ENCODE results near the gene GLCCI1. TPM values are rescaled to one million over a fixed set of nuclear protein-coding genes. Genes with fewer than 3 reads are reported as not detected.
A peak's percentile ranks its signal among the peaks of the same experiment; 100 is the strongest.

GLCCI1 gene
- total and polyA plus RNA-seq, 2 of the 8 experiments (the other 6 are each of a cell fraction or from before 2014, with no cell fraction given), result 12.4 to 27.7 TPM

DNA sequence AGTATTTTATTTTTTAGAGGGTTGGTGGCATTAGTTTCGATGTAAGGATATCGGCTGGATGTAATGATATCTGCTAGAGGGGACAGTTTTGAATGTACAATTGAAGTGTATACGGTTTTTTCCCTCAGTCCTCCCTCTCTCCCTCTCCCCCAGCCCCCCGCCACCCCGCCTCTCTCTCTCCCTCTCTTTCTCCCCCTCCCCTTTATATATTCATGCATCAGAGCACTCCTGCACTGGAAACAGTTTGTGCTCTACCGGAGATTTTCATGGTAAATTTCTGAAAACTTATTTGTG is 1.6 kb downstream of the GLCCI1 start:
- 0 out of 2 replicates have a peak overlapping the region, but pooled peaks have one; percentile 46 for H2BK12ac ChIP-seq (ENCODE audit: low read depth, low read length)
- no peak overlapping the region for H2BK5ac ChIP-seq (ENCODE audit: low read depth, low read length)
- H3K4me1 ChIP-seq (replicated peaks in 1 of 4; ENCODE audit: control insufficient read depth in 3 of 4, insufficient read depth in 4 of 4, low read length in 3 of 4), result peaks cover 0 to 16% (median 9%) of the 10 kb centered on the region in 4 experiments; a peak in 5 of 7 replicates
- no peak overlapping the region for H4K91ac ChIP-seq (replicated peaks; ENCODE audit: insufficient read length, low read length)
- H3K23ac ChIP-seq (ENCODE audit: insufficient read length), result no peak overlapping the region
- no peak overlapping the region for H2AK5ac ChIP-seq (ENCODE audit: low read depth, low read length)
- H2AFZ ChIP-seq (ENCODE audit: low read length), result peak overlapping the region; percentile 19; the same call in 1 of the 2 replicates
- no peaks in the 10 kb centered on the region for H3K9me3 ChIP-seq (ENCODE audit: insufficient read depth in 2 of 2, low read depth in 1 of 2, low read length in 1 of 2)
- no peak for TF ChIP-seq ASH2L (IDR thresholded peaks at IDR 0.05; ENCODE audit: low read length)
- TF ChIP-seq BRCA1 (IDR thresholded peaks at IDR 0.05; ENCODE audit: low read depth, low read length), result no peak
- TF ChIP-seq SUZ12 (IDR thresholded peaks at IDR 0.05; ENCODE audit: low read length), result no peak
- no peak for TF ChIP-seq RAD21 (IDR thresholded peaks at IDR 0.05 in 1 of 2, conservative IDR thresholded peaks at IDR 0.05 in 1 of 2; ENCODE audit: low read depth in 2 of 2, low read length in 2 of 2)
- TF ChIP-seq RXRA (IDR thresholded peaks at IDR 0.05; ENCODE audit: insufficient read depth, low read depth, low read length), result no peak
- no peak overlapping the region for H3K27ac ChIP-seq (ENCODE audit: low read depth, low read length)
- peaks cover 0 to 1% (median 0%) of the 10 kb centered on the region in 4 experiments; a peak in 1 of 7 replicates for H3K27me3 ChIP-seq (replicated peaks in 1 of 4; ENCODE audit: control insufficient read depth in 3 of 4, extremely low read depth in 1 of 4, insufficient read depth in 3 of 4, low read length in 3 of 4)
- DNase-seq (ENCODE audit: low read depth in 1 of 2, low spot score in 2 of 2) (no peak), FAIRE-seq (no peak)
- H3K18ac ChIP-seq (ENCODE audit: extremely low read depth, low read length), result 0 out of 2 replicates have a peak overlapping the region, but pooled peaks have one; percentile 81
- H2BK20ac ChIP-seq (ENCODE audit: low read length), result no peak overlapping the region
- peaks cover 10% of the 10 kb centered on the region for H3K23me2 ChIP-seq (ENCODE audit: low read depth, low read length)
- peak overlapping the region; percentile 76 to 92 (median 78) for H3K4me3 ChIP-seq (ENCODE audit: extremely low read depth in 1 of 4, insufficient read depth in 2 of 4, low read depth in 3 of 4, low read length in 4 of 4)
- no peak overlapping the region for H3K4ac ChIP-seq (replicated peaks; ENCODE audit: insufficient read length, low read depth, low read length)
- H3K79me1 ChIP-seq (ENCODE audit: low read depth, low read length), result no peaks in the 10 kb centered on the region; the same call in 1 of the 2 replicates
- peaks cover 5 to 16% of the 10 kb centered on the region in 2 experiments for H4K20me1 ChIP-seq (replicated peaks in 1 of 2; ENCODE audit: control insufficient read depth in 1 of 2, insufficient read depth in 2 of 2, low read length in 2 of 2)
- no peak overlapping the region for H2BK120ac ChIP-seq (replicated peaks; ENCODE audit: low read depth, low read length)
- H3K9ac ChIP-seq (replicated peaks in 1 of 4; ENCODE audit: extremely low read depth in 1 of 4, low read depth in 3 of 4, low read length in 3 of 4), result peak overlapping the region in 3 of 4 experiments; percentile 52 to 88 (median 62); a peak in 5 of 7 replicates
- no peak overlapping the region for H4K8ac ChIP-seq (ENCODE audit: extremely low read depth, insufficient read depth, low read length)
- H3K14ac ChIP-seq (ENCODE audit: insufficient read length), result no peak overlapping the region
- no peak overlapping the region for H3K56ac ChIP-seq (replicated peaks; ENCODE audit: insufficient read length, low read depth, low read length)
- ChIA-PET CTCF (ENCODE audit: partially characterized antibody) (interaction anchor here (0.7 to 1.5 kb wide), 5 partner anchors 9 to 309 kb away, joined by 3 to 4 read pairs (median 3); no protein-coding TSS in a partner anchor), POLR2A (ENCODE audit: partially characterized antibody) (interaction anchor here (0.7 to 1.2 kb wide), 4 partner anchors 24 to 966 kb away, joined by 3 to 4 read pairs (median 3); no protein-coding TSS in a partner anchor)
- H3K36me3 ChIP-seq (ENCODE audit: control insufficient read depth in 2 of 4, insufficient read depth in 4 of 4, low read length in 3 of 4), result no peaks in the 10 kb centered on the region
- H4K5ac ChIP-seq (ENCODE audit: insufficient read length, low read depth, low read length), result no peak overlapping the region
- peaks cover under 1 to 52% of the 10 kb centered on the region in 2 experiments; a peak in 3 of 4 replicates for H3K79me2 ChIP-seq (ENCODE audit: control insufficient read depth in 1 of 2, insufficient read depth in 2 of 2, low read length in 2 of 2)
- 5% methylated on average over 3 of the region's 6 CpGs; no CpG with 5 or more reads in 1 of the 2 experiments for WGBS, 2 experiments (ENCODE audit: extremely low coverage in 1 of 2, insufficient coverage in 1 of 2, insufficient read length in 1 of 2, insufficient replicate concordance in 2 of 2, low coverage in 1 of 2, low lambda C conversion rate in 2 of 2, missing lambda C conversion rate in 1 of 2)
- peak overlapping the region; percentile 58 to 83 for H3K4me2 ChIP-seq (ENCODE audit: insufficient read depth in 1 of 2, low read depth in 2 of 2, low read length in 2 of 2)
- H2BK15ac ChIP-seq (ENCODE audit: low read length), result no peak overlapping the region
